ENCODE results near the gene FXR2. TPM values are rescaled to one million over a fixed set of nuclear protein-coding genes. Genes with fewer than 3 reads are reported as not detected.

FXR2 gene
- total RNA-seq, 1 donor from 2014 or later = 46.5 TPM

- ATAC-seq (peak; percentile 54), DNase-seq (ENCODE audit: low spot score) (peak; percentile 82)
- intact Hi-C loops (cut with DNase I) = no loop called here
Measured at GRCh38 chr17:7558544-7559319, 56.0 kb downstream of the FXR2 start, which contains the start of gene TNFSF13. Gene TNFSF13 (plus strand): TSS chr17:7558750. CDS start chr17:7559040, 290 bp downstream.

GRCh38 chr17:7557775-7558543 lies 56.7 kb downstream of the FXR2 start:
- intact Hi-C loops (cut with DNase I) = no loop called here
- peak; percentile 90 for DNase-seq (ENCODE audit: low spot score)
- ATAC-seq = peak; percentile 83

GRCh38 chr17:7557147-7557764 lies 57.4 kb downstream of the FXR2 start:
- intact Hi-C loops (cut with DNase I) = no loop called here
- DNase-seq (ENCODE audit: low spot score) (no peak), ATAC-seq (no peak)

DNA sequence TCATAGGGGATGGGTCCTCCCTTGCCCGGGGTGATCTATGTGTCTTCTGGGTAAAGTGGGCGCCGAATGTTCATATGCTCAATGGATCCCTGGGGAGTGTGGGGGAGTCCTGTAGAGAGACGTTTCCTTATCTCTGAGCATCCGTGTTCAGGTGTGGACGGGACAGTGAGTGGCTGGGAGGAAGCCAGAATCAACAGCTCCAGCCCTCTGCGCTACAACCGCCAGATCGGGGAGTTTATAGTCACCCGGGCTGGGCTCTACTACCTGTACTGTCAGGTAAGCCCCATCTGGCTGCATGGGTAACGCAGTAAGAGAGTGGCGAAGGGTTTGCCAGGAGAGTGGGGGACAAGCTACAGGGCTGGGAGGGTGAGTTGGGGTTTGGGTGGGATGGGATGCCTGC lies 58.1 kb downstream of the FXR2 start:
- no peak for ATAC-seq
- intact Hi-C loops (cut with DNase I) = no loop called here

GRCh38 chr17:7555320-7555948 lies 59.3 kb downstream of the FXR2 start:
- intact Hi-C loops (cut with DNase I) = no loop called here
- DNase-seq (ENCODE audit: low spot score) = no peak
- ATAC-seq = no peak

More for the DNA sequence above, 58.1 kb downstream of the FXR2 start:
- no peak for DNase-seq (ENCODE audit: low spot score)

DNA sequence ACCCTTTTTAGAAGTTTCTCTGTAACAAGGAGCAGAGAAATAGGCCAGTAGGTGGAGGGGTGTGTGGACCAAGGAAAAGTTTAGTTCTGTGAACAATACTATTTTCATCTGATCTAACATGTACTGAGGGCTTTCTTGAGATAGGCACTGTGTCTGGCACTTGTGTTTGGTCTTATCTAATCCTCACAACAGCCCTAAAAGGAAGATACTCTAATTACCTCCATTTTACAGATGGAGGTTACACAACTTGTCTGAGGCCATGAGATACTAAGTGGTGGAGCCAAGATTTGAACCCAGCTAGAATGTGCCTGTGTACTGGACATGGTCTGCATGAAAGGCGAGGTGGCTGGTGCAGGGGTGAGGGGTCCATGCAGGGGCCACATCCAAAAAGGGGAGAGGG lies 61.3 kb downstream of the FXR2 start:
- ATAC-seq (no peak), DNase-seq (ENCODE audit: low spot score) (no peak)
- intact Hi-C loops (cut with DNase I) = no loop called here

GRCh38 chr17:7552621-7553051 lies 62.1 kb downstream of the FXR2 start:
- intact Hi-C loops (cut with DNase I) = no loop called here

GRCh38 chr17:7551396-7551795 lies 63.3 kb downstream of the FXR2 start:
- DNase-seq (ENCODE audit: low spot score) (no peak), ATAC-seq (no peak)
- intact Hi-C loops (cut with DNase I) = no loop called here

More at GRCh38 chr17:7552621-7553051, 62.1 kb downstream of the FXR2 start:
- DNase-seq (ENCODE audit: low spot score) (no peak), ATAC-seq (peak; percentile 16)

DNA sequence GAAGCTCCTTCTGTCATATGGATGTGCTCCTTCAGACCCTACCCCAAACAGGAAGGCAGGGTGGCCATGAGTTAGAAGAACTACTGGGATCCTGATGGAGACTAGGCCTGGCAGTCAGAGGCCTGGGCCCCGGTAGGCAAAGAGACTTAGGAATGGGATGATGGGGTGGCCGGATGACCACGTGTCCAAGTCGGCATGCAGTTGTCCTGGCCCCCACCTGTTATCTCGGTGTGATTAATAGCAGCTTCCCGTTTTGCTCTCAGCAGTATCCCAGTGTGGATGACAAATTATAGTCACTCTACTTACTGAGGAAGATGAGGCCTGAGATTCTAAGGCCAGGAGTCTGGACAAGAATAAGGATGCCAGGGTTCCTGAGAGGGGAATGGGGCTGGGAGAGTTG lies 64.4 kb downstream of the FXR2 start:
- ATAC-seq (no peak), DNase-seq (ENCODE audit: low spot score) (no peak)
- intact Hi-C loops (cut with DNase I) = no loop called here

- ATAC-seq = peak; percentile 71
- DNase-seq (ENCODE audit: low spot score) = no peak
- intact Hi-C loops (cut with DNase I) = no loop called here
Measured at GRCh38 chr17:7549401-7550055, 65.2 kb downstream of the FXR2 start.

- DNase-seq (ENCODE audit: low spot score) (peak; percentile 85), ATAC-seq (peak; percentile 73)
- intact Hi-C loops (cut with DNase I) = no loop called here
Measured at GRCh38 chr17:7548585-7549400, 65.9 kb downstream of the FXR2 start, which contains the start of gene TNFSF12. Gene TNFSF12 (plus strand): TSS chr17:7549058. CDS start chr17:7549154, 96 bp downstream.

- DNase-seq (ENCODE audit: low spot score) (no peak), ATAC-seq (no peak)
- intact Hi-C loops (cut with DNase I) = no loop called here
Measured at GRCh38 chr17:7544911-7545310, 69.8 kb downstream of the FXR2 start.

Other genes with a start within 250 kb of the FXR2 start
- gene TNK1, start 233.8 kb downstream of the FXR2 start, total RNA-seq = 6.1 TPM
- gene PLSCR3, start 220.4 kb downstream of the FXR2 start, total RNA-seq = 37.1 TPM
- 75.0 TPM for gene TMEM256, start 210.8 kb downstream of the FXR2 start, total RNA-seq
- gene NLGN2, start 207.1 kb downstream of the FXR2 start, total RNA-seq = 44.8 TPM
- not detected for gene SPEM1, start 194.6 kb downstream of the FXR2 start, total RNA-seq
- gene SPEM2, start 189.3 kb downstream of the FXR2 start, total RNA-seq = not detected
- gene SPEM3, start 186.0 kb downstream of the FXR2 start, total RNA-seq = not detected
- gene TMEM102, start 179.5 kb downstream of the FXR2 start, total RNA-seq = 3.0 TPM
- gene FGF11, start 175.4 kb downstream of the FXR2 start, total RNA-seq = 3.8 TPM
- 6.3 TPM for gene CHRNB1, start 169.8 kb downstream of the FXR2 start, total RNA-seq
- 84.2 TPM for gene ZBTB4, start 135.3 kb downstream of the FXR2 start, total RNA-seq
- not detected for gene SLC35G6, start 133.5 kb downstream of the FXR2 start, total RNA-seq
- gene POLR2A, start 130.5 kb downstream of the FXR2 start, total RNA-seq = 126 TPM
- 63.9 TPM for gene TNFSF12, start 65.8 kb downstream of the FXR2 start, total RNA-seq
- 32.7 TPM for gene TNFSF13, start 56.1 kb downstream of the FXR2 start, total RNA-seq
- gene SENP3, start 53.0 kb downstream of the FXR2 start, total RNA-seq = 39.8 TPM
- gene CD68, start 35.3 kb downstream of the FXR2 start, total RNA-seq = 83.0 TPM
- gene MPDU1, start 31.0 kb downstream of the FXR2 start, total RNA-seq = 21.4 TPM
- gene SOX15, start 24.8 kb downstream of the FXR2 start, total RNA-seq = 5.1 TPM
- gene SAT2, start 12.9 kb upstream of the FXR2 start, total RNA-seq = 68.7 TPM
- gene SHBG, start 15.2 kb upstream of the FXR2 start, total RNA-seq = 0.53 TPM
- gene ATP1B2, start 36.0 kb upstream of the FXR2 start, total RNA-seq = 14.3 TPM
- 41.5 TPM for gene TP53, start 72.6 kb upstream of the FXR2 start, total RNA-seq
- gene WRAP53, start 73.6 kb upstream of the FXR2 start, total RNA-seq = 5.7 TPM
- gene EFNB3, start 90.3 kb upstream of the FXR2 start, total RNA-seq = 0.53 TPM
- 0.31 TPM for gene DNAH2, start 102.8 kb upstream of the FXR2 start, total RNA-seq
- 41.0 TPM for gene KDM6B, start 219.3 kb upstream of the FXR2 start, total RNA-seq
- 18.5 TPM for gene TMEM88, start 240.2 kb upstream of the FXR2 start, total RNA-seq
- 53.5 TPM for gene NAA38, start 242.7 kb upstream of the FXR2 start, total RNA-seq
- 13.3 TPM for gene CYB5D1, start 243.1 kb upstream of the FXR2 start, total RNA-seq